Activated CD8-positive, alpha-beta memory T cell treated with anti-CD3 and anti-CD28 coated beads, Interleukin-2, amount 10 ng/mL, durations not matched to agents 7 days and 5 days (primary cell): ENCODE data around the gene CEP55. TPM values are rescaled to one million over a fixed set of nuclear protein-coding genes. Genes with fewer than 3 reads are reported as not detected.
"Not testable (repeated sequence)": the region's sequence is repeated elsewhere in the genome, so short reads cannot be mapped to it uniquely, and the experiment has no call there.

Experiments
- ATAC-seq: fragments of 150-1000 bp; cut with Tn5 transposase; one replicate; pipeline ENCODE4 v1.10.0; 2021; ENCODE audit warnings: moderate library complexity
- CTCF ChIA-PET: fragments of 350-600 bp; sonication (Branson Sonifier 250); formaldehyde crosslinking; loops from one replicate; lab custom pipeline; 2021; ENCODE audit warnings: antibody characterized with exemption; lab: Charles Lee
- DNase-seq: peaks from one replicate; pipeline ENCODE4 v3.0.0-alpha.2; 2020
- H3K27ac Mint-ChIP-seq: one replicate; pipeline ENCODE4 v1.8.0; 2021; ENCODE audit warnings: mild to moderate bottlenecking, mixed read lengths
- H3K27me3 Mint-ChIP-seq: one replicate; pipeline ENCODE4 v1.8.0; 2021; ENCODE audit warnings: mixed read lengths
- H3K36me3 Mint-ChIP-seq: one replicate; pipeline ENCODE4 v1.8.0; 2021; ENCODE audit warnings: mild to moderate bottlenecking, mixed read lengths
- H3K4me1 Mint-ChIP-seq: one replicate; pipeline ENCODE4 v1.8.0; 2021; ENCODE audit warnings: mixed read lengths
- H3K4me3 Mint-ChIP-seq: one replicate; pipeline ENCODE4 v1.8.0; 2021; ENCODE audit warnings: mild to moderate bottlenecking, moderate library complexity, mixed read lengths
- H3K9me3 Mint-ChIP-seq: one replicate; pipeline ENCODE4 v1.8.0; 2022; ENCODE audit warnings: low read depth, mixed read lengths
- total RNA-seq, 2 experiments: library from RNA; stranded (reverse); gene quantifications; one replicate each; pipeline ENCODE4 v1.2.3, GENCODE V29; 2021

The CEP55 gene
- total RNA-seq, 2 experiments from 2014 or later = 75.6 to 79.3 TPM

DNA sequence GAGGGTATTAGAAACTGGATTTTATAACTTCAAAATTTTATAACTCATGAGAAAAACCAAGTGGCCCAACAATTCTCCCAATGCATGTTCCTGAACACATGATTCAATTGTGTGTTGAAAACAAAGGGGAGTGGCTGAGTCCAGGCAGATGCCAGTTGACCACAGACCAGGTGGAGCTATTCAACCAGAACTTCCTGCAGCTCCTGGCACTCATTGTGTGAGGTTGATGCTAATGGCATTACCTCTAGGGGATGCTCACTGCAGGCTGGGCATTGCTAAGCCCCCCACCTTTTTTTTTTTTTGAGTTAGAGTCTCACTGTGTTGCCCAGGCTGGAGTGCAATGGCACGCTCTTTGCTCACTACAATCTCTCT lies 34.6 kb upstream of the CEP55 start:
- H3K27ac Mint-ChIP-seq = peak overlapping the region; percentile 4

DNA sequence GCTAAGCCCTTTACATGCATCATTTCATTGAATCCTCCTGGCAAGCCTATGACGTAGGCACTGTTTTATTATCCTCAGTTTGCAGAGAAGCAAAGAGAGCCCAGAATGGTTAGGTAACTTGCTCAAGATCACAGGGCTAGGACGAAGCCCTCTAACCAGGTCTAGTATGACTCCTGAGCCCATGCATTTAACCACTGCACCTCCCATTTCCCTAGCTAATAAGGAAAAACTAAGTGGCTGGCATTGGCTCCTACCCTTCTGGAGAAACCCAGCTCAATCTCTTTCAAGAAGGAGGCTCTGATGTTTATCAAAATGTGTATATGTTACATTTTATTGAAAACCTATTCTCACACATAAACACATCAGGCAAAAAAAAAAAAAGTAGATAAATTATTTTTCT lies 34.0 kb upstream of the CEP55 start:
- H3K4me3 Mint-ChIP-seq = no peak overlapping the region
- peaks cover 22% of the 10 kb centered on the region for H3K4me1 Mint-ChIP-seq
- no peaks in the 10 kb centered on the region for H3K27me3 Mint-ChIP-seq
- no peaks in the 10 kb centered on the region for H3K9me3 Mint-ChIP-seq
- ATAC-seq (no peak), DNase-seq (no peak)
- CTCF ChIA-PET = interaction anchor here (1.0 to 6.2 kb wide), 7 partner anchors 12 to 105 kb away, joined by 3 to 36 read pairs (median 8); partner anchors contain the start of gene MYOF
- peaks cover 5% of the 10 kb centered on the region for H3K36me3 Mint-ChIP-seq
- H3K27ac Mint-ChIP-seq = peak overlapping the region; percentile 56

More for the DNA sequence above, 34.6 kb upstream of the CEP55 start:
- H3K27me3 Mint-ChIP-seq = no peaks in the 10 kb centered on the region
- H3K36me3 Mint-ChIP-seq = peaks cover 5% of the 10 kb centered on the region
- CTCF ChIA-PET = interaction anchor here (0.5 to 6.2 kb wide), 6 partner anchors 13 to 618 kb away, joined by 3 to 36 read pairs (median 7); partner anchors contain the start of gene MYOF
- H3K4me3 Mint-ChIP-seq = no peak overlapping the region
- H3K9me3 Mint-ChIP-seq = no peaks in the 10 kb centered on the region
- peaks cover 22% of the 10 kb centered on the region for H3K4me1 Mint-ChIP-seq
- peak; percentile 45 for DNase-seq
- no peak for ATAC-seq

DNA sequence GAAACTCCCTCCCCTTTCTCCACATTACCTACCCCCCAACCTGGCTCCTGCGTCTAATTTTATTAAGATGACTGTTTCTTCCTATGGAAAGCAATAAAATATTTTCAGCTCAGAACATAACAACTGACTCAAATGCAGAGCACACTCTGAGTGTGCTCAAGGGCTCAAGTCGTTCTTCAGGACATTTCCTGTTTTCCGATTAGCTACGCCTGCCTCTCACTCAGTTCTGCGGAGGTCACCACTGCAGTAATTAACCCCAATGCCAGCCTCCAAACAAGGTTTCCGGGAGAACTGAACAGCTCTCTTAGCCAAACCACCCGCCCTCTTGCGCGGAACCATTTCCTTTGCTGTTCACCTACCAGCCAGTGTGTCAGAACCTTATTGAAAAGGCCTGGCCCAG lies 33.5 kb upstream of the CEP55 start:
- H3K36me3 Mint-ChIP-seq = peaks cover 5% of the 10 kb centered on the region
- no peaks in the 10 kb centered on the region for H3K27me3 Mint-ChIP-seq
- DNase-seq = peak; percentile 84
- peak; percentile 92 for ATAC-seq
- CTCF ChIA-PET = interaction anchor here (0.6 to 6.2 kb wide), 7 partner anchors 12 to 86 kb away, joined by 3 to 36 read pairs (median 8); partner anchors contain the start of gene MYOF
- peak overlapping the region; percentile 84 for H3K27ac Mint-ChIP-seq
- H3K9me3 Mint-ChIP-seq = no peaks in the 10 kb centered on the region
- peaks cover 22% of the 10 kb centered on the region for H3K4me1 Mint-ChIP-seq
- H3K4me3 Mint-ChIP-seq = peak overlapping the region; percentile 19

- DNase-seq (no peak), ATAC-seq (no peak)
- Mint-ChIP-seq H3K4me3 (no peak overlapping the region), H3K27ac (peak overlapping the region; percentile 40), H3K9me3 (no peaks in the 10 kb centered on the region), H3K36me3 (peaks cover 5% of the 10 kb centered on the region), H3K27me3 (no peaks in the 10 kb centered on the region), H3K4me1 (peaks cover 22% of the 10 kb centered on the region)
- CTCF ChIA-PET = interaction anchor here (1.4 to 6.2 kb wide), 3 partner anchors 19 to 87 kb away, joined by 8 to 36 read pairs (median 33); partner anchors contain the start of gene MYOF
These were observed 32.5 kb upstream of the CEP55 start for GRCh38 chr10:93463723-93464476.

DNA sequence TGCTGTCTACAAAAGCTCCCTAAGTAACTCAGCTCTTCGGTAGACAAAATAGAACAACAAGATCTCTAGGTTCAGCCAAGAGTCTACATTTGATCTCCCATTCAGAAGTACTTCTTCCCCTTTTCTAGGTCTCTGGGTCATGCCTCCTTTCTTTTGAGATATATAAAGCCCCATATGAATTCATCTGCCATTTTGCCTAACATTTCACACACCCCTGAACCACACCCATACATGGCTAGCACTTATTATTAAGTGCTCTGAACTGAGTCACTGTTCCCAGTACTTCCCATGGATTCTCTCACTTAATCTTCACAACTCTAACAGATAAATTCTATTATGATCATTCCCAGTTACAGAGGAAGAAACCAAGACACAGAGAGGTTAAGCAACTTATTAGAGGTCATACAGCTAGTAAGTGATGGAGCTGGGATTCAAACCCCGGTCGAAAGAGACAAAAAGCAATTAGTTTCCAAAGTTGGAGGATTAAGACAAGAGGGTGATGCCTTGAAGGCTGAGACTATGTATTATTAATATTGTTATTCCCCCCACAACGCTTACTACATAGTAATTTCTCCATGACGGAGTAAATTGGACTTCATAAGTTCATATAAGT lies 31.5 kb upstream of the CEP55 start:
- ATAC-seq (no peak), DNase-seq (no peak)
- H3K4me1 Mint-ChIP-seq = peaks cover 22% of the 10 kb centered on the region
- CTCF ChIA-PET = interaction anchor here (5.4 to 6.2 kb wide), 2 partner anchors 18 to 88 kb away, joined by 33 to 36 read pairs; partner anchors contain the start of gene MYOF
- H3K27ac Mint-ChIP-seq = no peak overlapping the region
- H3K27me3 Mint-ChIP-seq = no peaks in the 10 kb centered on the region
- no peaks in the 10 kb centered on the region for H3K9me3 Mint-ChIP-seq
- H3K36me3 Mint-ChIP-seq = peaks cover 3% of the 10 kb centered on the region
- H3K4me3 Mint-ChIP-seq = no peak overlapping the region

GRCh38 chr10:93465806-93466675 lies 30.4 kb upstream of the CEP55 start:
- Mint-ChIP-seq H3K27me3 (no peaks in the 10 kb centered on the region), H3K4me1 (peaks cover 22% of the 10 kb centered on the region), H3K36me3 (no peaks in the 10 kb centered on the region), H3K4me3 (no peak overlapping the region), H3K27ac (no peak overlapping the region), H3K9me3 (peaks cover 2% of the 10 kb centered on the region)
- CTCF ChIA-PET = interaction anchor here (6.2 kb wide), 1 partner anchor 17 kb away, joined by 36 read pairs; the partner anchor contains the start of gene MYOF
- ATAC-seq (no peak), DNase-seq (no peak)

- H3K4me3 Mint-ChIP-seq, DNase-seq, H3K9me3 Mint-ChIP-seq, H3K27ac Mint-ChIP-seq, H3K27me3 Mint-ChIP-seq, ATAC-seq, H3K36me3 Mint-ChIP-seq: not testable (repeated sequence)
- H3K4me1 Mint-ChIP-seq = peaks cover 10% of the 10 kb centered on the region
- CTCF ChIA-PET = interaction anchor here (1.1 to 2.5 kb wide), 2 partner anchors 15 to 91 kb away, joined by 7 to 9 read pairs; partner anchors contain the start of gene MYOF
These were observed 28.8 kb upstream of the CEP55 start for GRCh38 chr10:93467635-93468034.

DNA sequence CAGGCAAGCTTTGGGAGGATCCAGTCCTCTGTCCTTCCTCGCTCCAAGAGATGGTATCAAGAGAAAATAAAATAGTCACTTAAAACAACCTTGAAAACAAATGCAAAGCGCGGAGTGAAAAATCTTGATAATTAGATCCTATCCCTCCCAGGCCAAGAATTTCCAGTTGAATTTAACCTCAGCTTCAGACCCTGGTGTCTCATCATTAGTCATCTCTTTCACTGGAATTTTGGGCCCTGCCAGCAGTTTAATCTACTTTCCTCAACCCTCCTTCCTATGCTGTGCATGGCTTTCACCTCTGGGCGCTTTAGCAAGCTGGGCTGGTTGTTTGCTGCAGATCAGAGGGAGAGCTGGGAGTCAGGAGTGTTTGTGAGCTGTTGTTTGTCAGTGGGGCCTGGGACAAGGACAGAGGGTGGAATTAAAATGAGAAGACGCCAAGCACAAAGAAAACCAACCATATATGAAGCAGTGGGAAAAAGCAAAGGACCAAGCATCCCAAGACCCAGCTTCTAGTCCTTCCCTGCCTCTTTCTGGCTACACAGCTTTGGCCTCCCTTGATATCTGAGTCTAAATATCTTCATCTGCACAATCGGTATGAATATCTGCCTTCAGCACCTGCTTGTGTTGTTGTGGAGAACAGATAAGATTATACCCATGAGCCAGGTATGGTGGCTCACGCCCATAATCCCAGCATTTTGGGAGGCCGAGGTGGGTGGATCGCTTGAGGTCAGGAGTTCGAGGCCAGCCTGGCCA lies 27.8 kb upstream of the CEP55 start:
- Mint-ChIP-seq H3K4me3 (no peak overlapping the region), H3K36me3 (no peaks in the 10 kb centered on the region), H3K27me3 (no peaks in the 10 kb centered on the region), H3K27ac (no peak overlapping the region), H3K4me1 (peaks cover 5% of the 10 kb centered on the region), H3K9me3 (peaks cover 2% of the 10 kb centered on the region)
- ATAC-seq (no peak), DNase-seq (no peak)
- CTCF ChIA-PET = interaction anchor here (1.1 to 2.5 kb wide), 2 partner anchors 14 to 92 kb away, joined by 7 to 9 read pairs; partner anchors contain the start of gene MYOF

- Mint-ChIP-seq H3K27ac (no peak overlapping the region), H3K4me3 (no peak overlapping the region), H3K27me3 (no peaks in the 10 kb centered on the region), H3K4me1 (no peaks in the 10 kb centered on the region), H3K9me3 (peaks cover 2% of the 10 kb centered on the region), H3K36me3 (no peaks in the 10 kb centered on the region)
- CTCF ChIA-PET = interaction anchor here (2.5 kb wide), 1 partner anchor 92 kb away, joined by 9 read pairs; no protein-coding TSS in a partner anchor
- ATAC-seq (no peak), DNase-seq (no peak)
These were observed 27.0 kb upstream of the CEP55 start for GRCh38 chr10:93469454-93469853.

- ATAC-seq (no peak), DNase-seq (no peak)
- no peaks in the 10 kb centered on the region for H3K36me3 Mint-ChIP-seq
- H3K4me1 Mint-ChIP-seq = no peaks in the 10 kb centered on the region
- peaks cover 2% of the 10 kb centered on the region for H3K9me3 Mint-ChIP-seq
- CTCF ChIA-PET = interaction anchor here (1.5 to 2.0 kb wide), 2 partner anchors 11 to 95 kb away, joined by 9 read pairs; partner anchors contain the start of gene MYOF
- H3K27ac Mint-ChIP-seq = no peak overlapping the region
- no peaks in the 10 kb centered on the region for H3K27me3 Mint-ChIP-seq
- H3K4me3 Mint-ChIP-seq = no peak overlapping the region
These were observed 25.2 kb upstream of the CEP55 start for GRCh38 chr10:93471110-93471651.

DNA sequence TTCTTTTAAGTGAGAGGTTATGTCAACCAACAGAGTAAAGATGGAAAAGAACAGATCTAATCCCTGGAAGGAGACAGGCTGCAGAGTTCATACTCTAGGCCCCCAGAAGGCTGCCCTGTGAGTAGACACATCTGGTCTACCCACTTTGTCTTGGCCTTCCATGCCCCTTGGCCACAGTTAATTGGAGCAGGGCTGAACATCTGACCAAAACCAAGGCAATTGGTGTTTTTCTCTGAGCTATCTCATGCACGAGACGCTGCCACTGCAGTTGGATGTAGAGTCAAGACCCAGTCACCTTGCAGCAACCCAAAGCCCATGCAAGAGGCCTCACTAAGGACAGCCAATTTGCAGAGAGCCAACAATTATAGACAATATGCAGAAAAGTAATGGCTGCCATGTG lies 23.3 kb upstream of the CEP55 start:
- no peak overlapping the region for H3K4me3 Mint-ChIP-seq
- H3K9me3 Mint-ChIP-seq = peaks cover 2% of the 10 kb centered on the region
- H3K4me1 Mint-ChIP-seq = no peaks in the 10 kb centered on the region
- CTCF ChIA-PET = interaction anchor here (1.1 to 4.1 kb wide), 2 partner anchors 9 to 96 kb away, joined by 3 to 21 read pairs; partner anchors contain the start of gene MYOF
- no peaks in the 10 kb centered on the region for H3K27me3 Mint-ChIP-seq
- H3K27ac Mint-ChIP-seq = no peak overlapping the region
- no peak for DNase-seq
- ATAC-seq = no peak
- H3K36me3 Mint-ChIP-seq = no peaks in the 10 kb centered on the region
